ENCODE data around the gene RASAL3.

DNA sequence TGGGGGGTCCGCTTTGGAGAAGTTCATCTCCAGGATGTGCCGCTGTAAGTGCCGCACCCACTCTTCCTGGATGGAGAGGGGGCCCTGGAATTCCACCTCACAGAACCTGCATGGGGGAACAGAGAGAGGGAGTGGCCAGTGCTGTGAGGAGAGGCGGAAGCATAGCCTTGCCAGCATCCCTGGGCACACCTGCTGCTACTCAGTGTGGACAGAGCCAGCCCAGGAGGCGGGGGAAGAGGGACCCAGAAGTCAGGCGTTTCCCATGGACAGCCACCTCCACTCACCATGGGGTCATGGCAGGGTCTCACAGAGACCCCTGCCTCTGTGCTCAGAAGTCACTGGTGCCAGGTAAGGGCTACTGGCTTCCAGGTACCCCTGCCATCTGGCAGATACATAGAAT, 41.2 kb downstream of the RASAL3 start:
- no peak for TF ChIP-seq POLR2A (IDR thresholded peaks at IDR 0.05; ENCODE audit: borderline replicate concordance, extremely low read depth, insufficient read depth, insufficient read length)
- TF ChIP-seq, protein P1, sequence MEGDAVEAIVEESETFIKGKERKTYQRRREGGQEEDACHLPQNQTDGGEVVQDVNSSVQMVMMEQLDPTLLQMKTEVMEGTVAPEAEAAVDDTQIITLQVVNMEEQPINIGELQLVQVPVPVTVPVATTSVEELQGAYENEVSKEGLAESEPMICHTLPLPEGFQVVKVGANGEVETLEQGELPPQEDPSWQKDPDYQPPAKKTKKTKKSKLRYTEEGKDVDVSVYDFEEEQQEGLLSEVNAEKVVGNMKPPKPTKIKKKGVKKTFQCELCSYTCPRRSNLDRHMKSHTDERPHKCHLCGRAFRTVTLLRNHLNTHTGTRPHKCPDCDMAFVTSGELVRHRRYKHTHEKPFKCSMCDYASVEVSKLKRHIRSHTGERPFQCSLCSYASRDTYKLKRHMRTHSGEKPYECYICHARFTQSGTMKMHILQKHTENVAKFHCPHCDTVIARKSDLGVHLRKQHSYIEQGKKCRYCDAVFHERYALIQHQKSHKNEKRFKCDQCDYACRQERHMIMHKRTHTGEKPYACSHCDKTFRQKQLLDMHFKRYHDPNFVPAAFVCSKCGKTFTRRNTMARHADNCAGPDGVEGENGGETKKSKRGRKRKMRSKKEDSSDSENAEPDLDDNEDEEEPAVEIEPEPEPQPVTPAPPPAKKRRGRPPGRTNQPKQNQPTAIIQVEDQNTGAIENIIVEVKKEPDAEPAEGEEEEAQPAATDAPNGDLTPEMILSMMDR (IDR thresholded peaks at IDR 0.05 in 2 of 3, conservative IDR thresholded peaks at IDR 0.05 in 1 of 3; ENCODE audit: borderline replicate concordance in 1 of 3, insufficient read depth in 1 of 3, low read depth in 2 of 3, low read length in 2 of 3): no peak
- TF ChIP-seq, protein P2, sequence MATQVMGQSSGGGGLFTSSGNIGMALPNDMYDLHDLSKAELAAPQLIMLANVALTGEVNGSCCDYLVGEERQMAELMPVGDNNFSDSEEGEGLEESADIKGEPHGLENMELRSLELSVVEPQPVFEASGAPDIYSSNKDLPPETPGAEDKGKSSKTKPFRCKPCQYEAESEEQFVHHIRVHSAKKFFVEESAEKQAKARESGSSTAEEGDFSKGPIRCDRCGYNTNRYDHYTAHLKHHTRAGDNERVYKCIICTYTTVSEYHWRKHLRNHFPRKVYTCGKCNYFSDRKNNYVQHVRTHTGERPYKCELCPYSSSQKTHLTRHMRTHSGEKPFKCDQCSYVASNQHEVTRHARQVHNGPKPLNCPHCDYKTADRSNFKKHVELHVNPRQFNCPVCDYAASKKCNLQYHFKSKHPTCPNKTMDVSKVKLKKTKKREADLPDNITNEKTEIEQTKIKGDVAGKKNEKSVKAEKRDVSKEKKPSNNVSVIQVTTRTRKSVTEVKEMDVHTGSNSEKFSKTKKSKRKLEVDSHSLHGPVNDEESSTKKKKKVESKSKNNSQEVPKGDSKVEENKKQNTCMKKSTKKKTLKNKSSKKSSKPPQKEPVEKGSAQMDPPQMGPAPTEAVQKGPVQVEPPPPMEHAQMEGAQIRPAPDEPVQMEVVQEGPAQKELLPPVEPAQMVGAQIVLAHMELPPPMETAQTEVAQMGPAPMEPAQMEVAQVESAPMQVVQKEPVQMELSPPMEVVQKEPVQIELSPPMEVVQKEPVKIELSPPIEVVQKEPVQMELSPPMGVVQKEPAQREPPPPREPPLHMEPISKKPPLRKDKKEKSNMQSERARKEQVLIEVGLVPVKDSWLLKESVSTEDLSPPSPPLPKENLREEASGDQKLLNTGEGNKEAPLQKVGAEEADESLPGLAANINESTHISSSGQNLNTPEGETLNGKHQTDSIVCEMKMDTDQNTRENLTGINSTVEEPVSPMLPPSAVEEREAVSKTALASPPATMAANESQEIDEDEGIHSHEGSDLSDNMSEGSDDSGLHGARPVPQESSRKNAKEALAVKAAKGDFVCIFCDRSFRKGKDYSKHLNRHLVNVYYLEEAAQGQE (IDR thresholded peaks at IDR 0.05; ENCODE audit: low read depth): no peak
- TF ChIP-seq SP1 (IDR thresholded peaks at IDR 0.05; ENCODE audit: low read depth): no peak
- no peak for TF ChIP-seq TCF7L2 (IDR thresholded peaks at IDR 0.05; ENCODE audit: borderline replicate concordance, extremely low read depth, insufficient read depth, insufficient read length)
- no peak for TF ChIP-seq SRF (IDR thresholded peaks at IDR 0.05; ENCODE audit: low read depth)
- no peak for TF ChIP-seq YY1 (IDR thresholded peaks at IDR 0.05; ENCODE audit: extremely low read depth, insufficient replicate concordance, low read depth, low read length)
- no peak for TF ChIP-seq POLR2AphosphoS5 (IDR thresholded peaks at IDR 0.05; ENCODE audit: low read depth, low read length)
- TF ChIP-seq CEBPB (IDR thresholded peaks at IDR 0.05; ENCODE audit: low read depth): no peak
